Loucy (cell line): ENCODE data around the gene FAM13A.
"Not testable (repeated sequence)": the region's sequence is repeated elsewhere in the genome, so short reads cannot be mapped to it uniquely, and the experiment has no call there.

Experiments used
- H2AFZ ChIP-seq: fragments of 200-600 bp; sonication (generic); 2 replicates; pipeline ENCODE4 v1.6.0; 2016; ENCODE audit warnings: antibody characterized with exemption, mild to moderate bottlenecking, low read length, moderate library complexity
- H3F3A ChIP-seq: fragments of 200-600 bp; 2 replicates; pipeline ENCODE4 v1.6.0; 2016; ENCODE audit warnings: antibody characterized with exemption, low read depth, mild to moderate bottlenecking
- H3K27me3 ChIP-seq: fragments of 200-600 bp; sonication (generic); 2 replicates; pipeline ENCODE4 v1.6.1; 2014; ENCODE audit warnings: low read length, mild to moderate bottlenecking; ENCODE audit not compliant: insufficient read depth, poor library complexity, severe bottlenecking
- H3K36me3 ChIP-seq: fragments of 200-600 bp; sonication (generic); 2 replicates; pipeline ENCODE4 v1.6.1; 2016; ENCODE audit warnings: low read length; ENCODE audit not compliant: insufficient read depth
- H3K4me1 ChIP-seq: fragments of 200-600 bp; sonication (generic); 2 replicates; pipeline ENCODE4 v1.5.1; 2014; ENCODE audit warnings: low read length, mild to moderate bottlenecking; ENCODE audit not compliant: insufficient read depth, poor library complexity, severe bottlenecking
- H3K4me2 ChIP-seq: fragments of 200-600 bp; sonication (generic); 2 replicates; pipeline ENCODE4 v1.6.0; 2014; ENCODE audit warnings: antibody characterized with exemption, low read length, low read depth, mild to moderate bottlenecking; ENCODE audit not compliant: poor library complexity, severe bottlenecking
- H3K4me3 ChIP-seq: fragments of 200-600 bp; sonication (generic); 2 replicates; pipeline ENCODE4 v1.5.1; 2014; ENCODE audit warnings: low read length, mild to moderate bottlenecking, mixed read lengths; ENCODE audit not compliant: poor library complexity, severe bottlenecking
- H3K79me2 ChIP-seq: fragments of 200-600 bp; sonication (generic); 2 replicates; pipeline ENCODE4 v1.6.1; 2014; ENCODE audit warnings: low read length; ENCODE audit not compliant: insufficient read depth
- H3K9ac ChIP-seq: fragments of 200-600 bp; sonication (generic); 2 replicates; pipeline ENCODE4 v1.6.0; 2014; ENCODE audit warnings: mild to moderate bottlenecking, low read depth, low read length, moderate library complexity; ENCODE audit not compliant: poor library complexity, severe bottlenecking
- H3K9me2 ChIP-seq: fragments of 200-600 bp; sonication (generic); replicated peaks from 2 replicates; pipeline ENCODE4 v1.6.1; 2016; ENCODE audit warnings: low read depth, low read length, mixed read lengths
- H3K9me3 ChIP-seq: fragments of 200-600 bp; sonication (generic); 2 replicates; pipeline ENCODE4 v1.6.1; 2014; ENCODE audit warnings: mild to moderate bottlenecking, antibody characterized with exemption, low read length, low read depth; ENCODE audit not compliant: insufficient read depth
- H4K20me1 ChIP-seq: fragments of 200-600 bp; sonication (generic); 2 replicates; pipeline ENCODE4 v1.6.0; 2014; ENCODE audit warnings: antibody characterized with exemption, low read length, mild to moderate bottlenecking; ENCODE audit not compliant: insufficient read depth, poor library complexity, severe bottlenecking
- EZH2phosphoT487 ChIP-seq: fragments of 200-600 bp; IDR thresholded peaks from 2 replicates; pipeline ENCODE4 v1.6.1; 2018; ENCODE audit warnings: antibody characterized with exemption, mild to moderate bottlenecking, moderate library complexity, borderline replicate concordance
- TF ChIP-seq, protein P1 (sequence below): fragments of 200-600 bp; sonication (generic); conservative IDR thresholded peaks from 2 replicates; pipeline ENCODE4 v1.5.1; 2014; ENCODE audit warnings: mild to moderate bottlenecking, antibody characterized with exemption, low read length

The FAM13A gene

DNA sequence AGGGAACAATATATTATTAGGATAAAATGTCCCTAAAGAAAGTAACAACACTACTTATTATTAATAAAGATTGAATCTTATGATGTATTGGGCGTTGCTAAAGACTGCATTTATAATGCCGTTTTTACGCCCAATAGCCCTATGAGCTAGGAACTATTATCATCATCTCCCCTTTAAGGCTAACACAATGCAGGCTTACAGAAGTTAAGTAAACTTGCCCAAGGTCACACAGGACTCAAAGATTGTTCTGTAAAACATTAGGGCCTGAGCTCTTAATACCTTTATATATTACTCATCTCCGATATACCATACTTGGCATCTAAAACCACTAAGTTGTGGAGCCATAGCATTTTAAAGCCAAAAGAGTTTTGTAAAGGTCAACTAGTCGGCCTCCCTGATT, 149.5 kb downstream of the FAM13A start:
- H3K9me3 ChIP-seq = 0 out of 2 replicates have a peak, but pooled peaks cover 4% of the 10 kb centered on the region
- no peak overlapping the region for H2AFZ ChIP-seq
- no peak overlapping the region for H3K9ac ChIP-seq
- H3K27me3 ChIP-seq = no peaks in the 10 kb centered on the region
- no peak overlapping the region for H3K4me3 ChIP-seq
- no peak overlapping the region for H3K4me2 ChIP-seq
- H3K79me2 ChIP-seq = no peaks in the 10 kb centered on the region
- no peaks in the 10 kb centered on the region for H3K9me2 ChIP-seq
- no peaks in the 10 kb centered on the region for H3F3A ChIP-seq
- TF ChIP-seq, protein P1, sequence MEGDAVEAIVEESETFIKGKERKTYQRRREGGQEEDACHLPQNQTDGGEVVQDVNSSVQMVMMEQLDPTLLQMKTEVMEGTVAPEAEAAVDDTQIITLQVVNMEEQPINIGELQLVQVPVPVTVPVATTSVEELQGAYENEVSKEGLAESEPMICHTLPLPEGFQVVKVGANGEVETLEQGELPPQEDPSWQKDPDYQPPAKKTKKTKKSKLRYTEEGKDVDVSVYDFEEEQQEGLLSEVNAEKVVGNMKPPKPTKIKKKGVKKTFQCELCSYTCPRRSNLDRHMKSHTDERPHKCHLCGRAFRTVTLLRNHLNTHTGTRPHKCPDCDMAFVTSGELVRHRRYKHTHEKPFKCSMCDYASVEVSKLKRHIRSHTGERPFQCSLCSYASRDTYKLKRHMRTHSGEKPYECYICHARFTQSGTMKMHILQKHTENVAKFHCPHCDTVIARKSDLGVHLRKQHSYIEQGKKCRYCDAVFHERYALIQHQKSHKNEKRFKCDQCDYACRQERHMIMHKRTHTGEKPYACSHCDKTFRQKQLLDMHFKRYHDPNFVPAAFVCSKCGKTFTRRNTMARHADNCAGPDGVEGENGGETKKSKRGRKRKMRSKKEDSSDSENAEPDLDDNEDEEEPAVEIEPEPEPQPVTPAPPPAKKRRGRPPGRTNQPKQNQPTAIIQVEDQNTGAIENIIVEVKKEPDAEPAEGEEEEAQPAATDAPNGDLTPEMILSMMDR = no peak
- no peak for TF ChIP-seq EZH2phosphoT487
- H3K4me1 ChIP-seq = no peaks in the 10 kb centered on the region
- no peaks in the 10 kb centered on the region for H3K36me3 ChIP-seq
- H4K20me1 ChIP-seq = no peaks in the 10 kb centered on the region

GRCh38 chr4:88904240-88904639, 152.7 kb downstream of the FAM13A start:
- not testable (repeated sequence) for H2AFZ ChIP-seq, H3K9ac ChIP-seq, H3K4me3 ChIP-seq, H3K4me1 ChIP-seq, H3K79me2 ChIP-seq, H3K4me2 ChIP-seq, H3K36me3 ChIP-seq, H3K9me2 ChIP-seq, H3F3A ChIP-seq, H3K9me3 ChIP-seq, H3K27me3 ChIP-seq, H4K20me1 ChIP-seq

- Histone ChIP-seq H3K9ac (no peak overlapping the region), H3F3A (no peaks in the 10 kb centered on the region), H2AFZ (no peak overlapping the region)
Measured at GRCh38 chr4:88900432-88900831, 156.6 kb downstream of the FAM13A start.

GRCh38 chr4:88897752-88898151, 159.2 kb downstream of the FAM13A start:
- no peak for TF ChIP-seq EZH2phosphoT487
- TF ChIP-seq, protein P1 = no peak
- H3K27me3 ChIP-seq = no peaks in the 10 kb centered on the region
- no peaks in the 10 kb centered on the region for H3F3A ChIP-seq
- H3K4me3 ChIP-seq = no peak overlapping the region
- H3K4me1 ChIP-seq = no peaks in the 10 kb centered on the region
- no peak overlapping the region for H3K4me2 ChIP-seq
- H3K9me3 ChIP-seq = 0 out of 2 replicates have a peak, but pooled peaks cover 3% of the 10 kb centered on the region
- no peaks in the 10 kb centered on the region for H3K36me3 ChIP-seq
- H4K20me1 ChIP-seq = no peaks in the 10 kb centered on the region
- no peaks in the 10 kb centered on the region for H3K9me2 ChIP-seq
- no peaks in the 10 kb centered on the region for H3K79me2 ChIP-seq
- H2AFZ ChIP-seq = no peak overlapping the region
- no peak overlapping the region for H3K9ac ChIP-seq

More at GRCh38 chr4:88900432-88900831, 156.6 kb downstream of the FAM13A start:
- Histone ChIP-seq H3K9me3 (0 out of 2 replicates have a peak, but pooled peaks cover 4% of the 10 kb centered on the region), H3K27me3 (no peaks in the 10 kb centered on the region), H3K79me2 (no peaks in the 10 kb centered on the region), H3K9me2 (no peaks in the 10 kb centered on the region), H3K36me3 (no peaks in the 10 kb centered on the region), H4K20me1 (no peaks in the 10 kb centered on the region), H3K4me2 (no peak overlapping the region), H3K4me1 (no peaks in the 10 kb centered on the region), H3K4me3 (no peak overlapping the region)
- TF ChIP-seq, protein P1 = no peak
- no peak for TF ChIP-seq EZH2phosphoT487
